ENCODE measurements around the gene RUNX1. TPM values are rescaled to one million over a fixed set of nuclear protein-coding genes. Genes with fewer than 3 reads are reported as not detected.

The RUNX1 gene
- total RNA-seq, 2 donors from 2014 or later: 3.8 to 7.6 TPM

GRCh38 chr21:34861258-34861657, 187.8 kb downstream of the RUNX1 start:
- H3K27ac ChIP-seq: no peak overlapping the region
- TF ChIP-seq CTCF (IDR thresholded peaks at IDR 0.05): no peak

GRCh38 chr21:34859976-34860653, 189.0 kb downstream of the RUNX1 start:
- no peaks in the 10 kb centered on the region for H3K27me3 ChIP-seq

More at GRCh38 chr21:34861258-34861657, 187.8 kb downstream of the RUNX1 start:
- peaks cover 0 to 14% of the 10 kb centered on the region in 2 donors for H3K4me1 ChIP-seq
- DNase-seq (ENCODE audit: low spot score): no peak
- H3K36me3 ChIP-seq: peaks cover 9% of the 10 kb centered on the region
- no peak overlapping the region for H3K4me3 ChIP-seq
- H3K9me3 ChIP-seq: no peaks in the 10 kb centered on the region
- no peaks in the 10 kb centered on the region for H3K27me3 ChIP-seq

GRCh38 chr21:34858559-34858958, 190.5 kb downstream of the RUNX1 start:
- Histone ChIP-seq H3K4me3 (no peak overlapping the region), H3K4me1 (no peaks in the 10 kb centered on the region), H3K27ac (no peak overlapping the region), H3K36me3 (peaks cover 9% of the 10 kb centered on the region), H3K27me3 (no peaks in the 10 kb centered on the region), H3K9me3 (no peaks in the 10 kb centered on the region)
- TF ChIP-seq CTCF (IDR thresholded peaks at IDR 0.05): no peak
- DNase-seq (ENCODE audit: low spot score): no peak

More at GRCh38 chr21:34859976-34860653, 189.0 kb downstream of the RUNX1 start:
- Histone ChIP-seq H3K4me3 (no peak overlapping the region), H3K27ac (no peak overlapping the region), H3K4me1 (peaks cover 0 to 14% of the 10 kb centered on the region in 2 donors), H3K9me3 (no peaks in the 10 kb centered on the region), H3K36me3 (peaks cover 9% of the 10 kb centered on the region)
- no peak for TF ChIP-seq CTCF (IDR thresholded peaks at IDR 0.05)
- DNase-seq (ENCODE audit: low spot score): no peak

- no peaks in the 10 kb centered on the region for H3K4me1 ChIP-seq
- H3K4me3 ChIP-seq: no peak overlapping the region
- peaks cover 9% of the 10 kb centered on the region for H3K36me3 ChIP-seq
- no peaks in the 10 kb centered on the region for H3K27me3 ChIP-seq
- H3K9me3 ChIP-seq: no peaks in the 10 kb centered on the region
- no peak for TF ChIP-seq CTCF (IDR thresholded peaks at IDR 0.05)
- H3K27ac ChIP-seq: no peak overlapping the region
- DNase-seq (ENCODE audit: low spot score): no peak
Measured at GRCh38 chr21:34857874-34858273, 191.2 kb downstream of the RUNX1 start.

- no peak for TF ChIP-seq CTCF (IDR thresholded peaks at IDR 0.05)
- no peak overlapping the region for H3K27ac ChIP-seq
- H3K36me3 ChIP-seq: peaks cover 9% of the 10 kb centered on the region
- no peak overlapping the region for H3K4me3 ChIP-seq
- no peak for DNase-seq (ENCODE audit: low spot score)
- H3K9me3 ChIP-seq: no peaks in the 10 kb centered on the region
- H3K4me1 ChIP-seq: no peaks in the 10 kb centered on the region
- no peaks in the 10 kb centered on the region for H3K27me3 ChIP-seq
Measured at GRCh38 chr21:34857122-34857713, 191.9 kb downstream of the RUNX1 start.

All from right atrium auricular region (tissue), 2 donors.